HEK293 (cell line): ENCODE measurements around the gene SYNGAP1.

Experiments used
- CTCF ChIA-PET: fragments of 350-600 bp; formaldehyde crosslinking; extraction: SDS; loops from one replicate; lab custom pipeline; 2021; ENCODE audit warnings: antibody characterized with exemption; lab: Yijun Ruan, JAX
- POLR2A ChIA-PET: fragments of 300-600 bp; formaldehyde crosslinking; extraction: SDS; loops from one replicate; lab custom pipeline; 2020; ENCODE audit warnings: antibody characterized with exemption, inconsistent platforms; lab: Yijun Ruan, JAX
- H3K27ac ChIP-seq: fragments of 200-500 bp; sonication (Bioruptor generic); 2 replicates; pipeline ENCODE4 v1.5.1; 2014; ENCODE audit warnings: low read depth, low read length, control low read depth, inconsistent platforms; ENCODE audit errors: extremely low read depth
- H3K36me3 ChIP-seq, 2 experiments: fragments of 200-500 bp in 1 of 2; sonication (Bioruptor generic) in 1 of 2; 1 replicate in 1 of 2; 2 replicates in 1 of 2; pipeline ENCODE4 v1.5.1; 2014 to 2017; ENCODE audit warnings: inconsistent platforms in 2 of 2, low read length in 2 of 2; ENCODE audit not compliant: control insufficient read depth in 2 of 2, insufficient read depth in 1 of 2
- H3K4me1 ChIP-seq: fragments of 200-500 bp; sonication (Bioruptor generic); 2 replicates; pipeline ENCODE4 v1.5.1; 2014; ENCODE audit warnings: mild to moderate bottlenecking, low read length, inconsistent platforms; ENCODE audit not compliant: control insufficient read depth, insufficient read depth
- H3K4me3 ChIP-seq: 2 replicates; pipeline ENCODE4 v1.5.1; 2011; ENCODE audit warnings: low read depth, mild to moderate bottlenecking, control low read depth, low read length, moderate library complexity
- H3K9me3 ChIP-seq: fragments of 200-500 bp; sonication (Bioruptor generic); 2 replicates; pipeline ENCODE4 v1.5.1; 2014; ENCODE audit warnings: low read depth, low read length, inconsistent platforms; ENCODE audit not compliant: control insufficient read depth, insufficient read depth
- BCL6B ChIP-seq: fragments of 450-650 bp; formaldehyde crosslinking; IDR thresholded peaks from 2 replicates; pipeline ENCODE4 v1.5.1; 2017; ENCODE audit warnings: missing biosample characterization, missing genetic modification characterization
- GLI4 ChIP-seq: fragments of 450-650 bp; formaldehyde crosslinking; IDR thresholded peaks from 2 replicates; pipeline ENCODE4 v1.5.1; 2016; ENCODE audit warnings: missing biosample characterization, missing genetic modification characterization
- HOXA7 ChIP-seq: sonication (generic); formaldehyde crosslinking; IDR thresholded peaks from 2 replicates; pipeline ENCODE4 v1.8.1; 2022; ENCODE audit warnings: missing genetic modification reagents, borderline replicate concordance
- MZF1 ChIP-seq: fragments of 450-650 bp; formaldehyde crosslinking; IDR thresholded peaks from 2 replicates; pipeline ENCODE4 v1.5.1; 2017; ENCODE audit warnings: missing biosample characterization, missing genetic modification characterization, borderline replicate concordance
- OVOL3 ChIP-seq: fragments of 450-650 bp; formaldehyde crosslinking; IDR thresholded peaks from 2 replicates; pipeline ENCODE4 v1.5.1; 2016; ENCODE audit warnings: missing biosample characterization, missing genetic modification characterization
- PATZ1 ChIP-seq: fragments of 450-650 bp; formaldehyde crosslinking; IDR thresholded peaks from 2 replicates; pipeline ENCODE4 v1.5.1; 2016; ENCODE audit warnings: missing biosample characterization, missing genetic modification characterization
- SALL2 ChIP-seq: fragments of 450-650 bp; formaldehyde crosslinking; IDR thresholded peaks from 2 replicates; pipeline ENCODE4 v1.5.0; 2017; ENCODE audit warnings: missing biosample characterization, mild to moderate bottlenecking, missing genetic modification characterization, borderline replicate concordance
- WT1 ChIP-seq: fragments of 450-650 bp; formaldehyde crosslinking; IDR thresholded peaks from 2 replicates; pipeline ENCODE4 v1.5.1; 2016; ENCODE audit warnings: missing biosample characterization, missing genetic modification characterization
- ZBTB1 ChIP-seq: fragments of 450-650 bp; formaldehyde crosslinking; IDR thresholded peaks from 2 replicates; pipeline ENCODE4 v1.5.1; 2016; ENCODE audit warnings: missing biosample characterization, missing genetic modification characterization
- ZBTB17 ChIP-seq: fragments of 450-650 bp; formaldehyde crosslinking; IDR thresholded peaks from 2 replicates; pipeline ENCODE4 v1.5.1; 2016; ENCODE audit warnings: missing biosample characterization, missing genetic modification characterization
- ZBTB20 ChIP-seq: fragments of 450-650 bp; formaldehyde crosslinking; IDR thresholded peaks from 2 replicates; pipeline ENCODE4 v1.5.1; 2016; ENCODE audit warnings: missing biosample characterization, missing genetic modification characterization
- ZBTB7A ChIP-seq: fragments of 450-650 bp; formaldehyde crosslinking; IDR thresholded peaks from 2 replicates; pipeline ENCODE4 v1.5.1; 2016; ENCODE audit warnings: low read depth, missing biosample characterization, missing genetic modification characterization
- ZNF112 ChIP-seq: fragments of 450-650 bp; formaldehyde crosslinking; IDR thresholded peaks from 2 replicates; pipeline ENCODE4 v1.5.0; 2017; ENCODE audit warnings: missing biosample characterization, missing genetic modification characterization
- ZNF121 ChIP-seq: fragments of 450-650 bp; formaldehyde crosslinking; IDR thresholded peaks from 2 replicates; pipeline ENCODE4 v1.5.1; 2016; ENCODE audit warnings: missing biosample characterization, missing genetic modification characterization
- ZNF140 ChIP-seq: fragments of 450-650 bp; formaldehyde crosslinking; IDR thresholded peaks from 2 replicates; pipeline ENCODE4 v1.5.1; 2016; ENCODE audit warnings: missing biosample characterization, missing genetic modification characterization
- ZNF157 ChIP-seq: fragments of 450-650 bp; formaldehyde crosslinking; IDR thresholded peaks from 2 replicates; pipeline ENCODE4 v1.5.1; 2016; ENCODE audit warnings: missing biosample characterization, missing genetic modification characterization
- ZNF292 ChIP-seq: fragments of 450-650 bp; formaldehyde crosslinking; IDR thresholded peaks from 2 replicates; pipeline ENCODE4 v1.5.1; 2016; ENCODE audit warnings: low read depth, missing biosample characterization, missing genetic modification characterization, borderline replicate concordance
- ZNF302 ChIP-seq: fragments of 450-650 bp; formaldehyde crosslinking; IDR thresholded peaks from 2 replicates; pipeline ENCODE4 v1.5.1; 2016; ENCODE audit warnings: missing biosample characterization, missing genetic modification characterization, low read depth
- ZNF335 ChIP-seq: fragments of 450-650 bp; formaldehyde crosslinking; conservative IDR thresholded peaks from 2 replicates; pipeline ENCODE4 v1.5.1; 2016; ENCODE audit warnings: missing biosample characterization, missing genetic modification characterization
- ZNF391 ChIP-seq: fragments of 450-650 bp; formaldehyde crosslinking; IDR thresholded peaks from 2 replicates; pipeline ENCODE4 v1.5.1; 2016; ENCODE audit warnings: low read depth, missing biosample characterization, missing genetic modification characterization, borderline replicate concordance
- ZNF398 ChIP-seq: fragments of 450-650 bp; formaldehyde crosslinking; IDR thresholded peaks from 2 replicates; pipeline ENCODE4 v1.5.1; 2017; ENCODE audit warnings: missing biosample characterization, missing genetic modification characterization
- ZNF501 ChIP-seq: fragments of 450-650 bp; formaldehyde crosslinking; IDR thresholded peaks from 2 replicates; pipeline ENCODE4 v1.5.1; 2016; ENCODE audit warnings: missing biosample characterization, missing genetic modification characterization
- ZNF596 ChIP-seq: fragments of 450-650 bp; IDR thresholded peaks from 2 replicates; pipeline ENCODE4 v1.5.0; 2018; ENCODE audit warnings: missing biosample characterization, mild to moderate bottlenecking, missing genetic modification characterization, moderate library complexity
- ZNF623 ChIP-seq: fragments of 450-650 bp; formaldehyde crosslinking; IDR thresholded peaks from 2 replicates; pipeline ENCODE4 v1.5.1; 2016; ENCODE audit warnings: missing biosample characterization, missing genetic modification characterization
- ZNF626 ChIP-seq: fragments of 450-650 bp; sonication (Bioruptor Pico); formaldehyde crosslinking; IDR thresholded peaks from 2 replicates; pipeline ENCODE4 v1.5.1; 2018; ENCODE audit warnings: missing biosample characterization, missing genetic modification characterization, inconsistent platforms
- ZNF707 ChIP-seq: fragments of 450-650 bp; formaldehyde crosslinking; IDR thresholded peaks from 2 replicates; pipeline ENCODE4 v1.5.1; 2016; ENCODE audit warnings: missing biosample characterization, missing genetic modification characterization
- ZSCAN4 ChIP-seq: fragments of 450-650 bp; formaldehyde crosslinking; IDR thresholded peaks from 2 replicates; pipeline ENCODE4 v1.5.1; 2017; ENCODE audit warnings: missing biosample characterization, missing genetic modification characterization

Gene SYNGAP1

GRCh38 chr6:33417128-33417902 lies 2.5 kb upstream of the SYNGAP1 start:
- Histone ChIP-seq H3K4me1 (no peaks in the 10 kb centered on the region), H3K9me3 (no peaks in the 10 kb centered on the region), H3K27ac (peak overlapping the region; percentile 67), H3K4me3 (peak overlapping the region; percentile 40), H3K36me3 (peaks cover 0 to 42% of the 10 kb centered on the region in 2 experiments; a peak in 1 of 3 replicates)
- ChIA-PET POLR2A (interaction anchor here (0.6 to 3.4 kb wide), 7 partner anchors 9 to 445 kb away, joined by 3 to 16 read pairs (median 9); partner anchors contain the start of genes RPS18, VPS52, ZBTB22 and ZBTB9), CTCF (interaction anchor here (0.6 to 1.7 kb wide), 7 partner anchors 9 to 162 kb away, joined by 3 to 7 read pairs (median 3); partner anchors contain the start of gene BAK1)
- no peak for TF ChIP-seq ZNF140
- peak; percentile 2; the same call in 1 of the 2 replicates for TF ChIP-seq ZBTB17 (tag by site-specific recombination)
- TF ChIP-seq PATZ1 (tag by site-specific recombination) = peak; percentile 66
- no peak for TF ChIP-seq OVOL3
- no peak for TF ChIP-seq ZNF302 (tag by site-specific recombination)
- no peak for TF ChIP-seq ZBTB7A
- peak; percentile 72 for TF ChIP-seq ZNF335 (tag by site-specific recombination)
- TF ChIP-seq ZNF626 (tag by site-specific recombination) = no peak
- TF ChIP-seq ZNF112 = no peak
- TF ChIP-seq ZNF398 (tag by site-specific recombination) = peak; percentile 26; the same call in 1 of the 2 replicates
- peak; percentile 35; the same call in 1 of the 2 replicates for TF ChIP-seq BCL6B (tag by site-specific recombination)
- TF ChIP-seq WT1 (tag by site-specific recombination) = 0 out of 2 replicates have a peak, but pooled peaks have one; percentile 5
- TF ChIP-seq ZBTB20 (tag by site-specific recombination) = 0 out of 2 replicates have a peak, but pooled peaks have one; percentile 12
- TF ChIP-seq, all 188 proteins: peak for 7

GRCh38 chr6:33417903-33418689 lies 1.8 kb upstream of the SYNGAP1 start, which contains the start of gene CUTA:
CUTA (minus strand) TSS chr6:33418107; CDS start chr6:33418000, 107 bp downstream.
- Histone ChIP-seq H3K27ac (peak within 1 kb of the TSS; percentile 67), H3K4me3 (peak within 1 kb of the TSS; percentile 46), H3K9me3 (no peaks in the 10 kb centered on the region), H3K4me1 (no peaks in the 10 kb centered on the region), H3K36me3 (peaks cover 0 to 34% of the 10 kb centered on the region in 2 experiments; a peak in 1 of 3 replicates)
- POLR2A ChIA-PET = interaction anchor here (0.5 to 3.4 kb wide), 12 partner anchors 8 to 796 kb away, joined by 3 to 16 read pairs (median 8); partner anchors contain the start of genes B3GALT4, PHF1, RPS18 and VPS52
- CTCF ChIA-PET = interaction anchor here (0.6 to 2.2 kb wide), 13 partner anchors 10 to 284 kb away, joined by 3 to 13 read pairs (median 4); partner anchors contain the start of genes B3GALT4 and BAK1
- peak; percentile 21; the same call in 1 of the 2 replicates for TF ChIP-seq MZF1
- no peak for TF ChIP-seq GLI4 (tag by site-specific recombination)
- TF ChIP-seq ZNF140 = no peak
- TF ChIP-seq ZSCAN4 (tag by site-specific recombination) = no peak
- TF ChIP-seq ZNF292 = no peak
- no peak for TF ChIP-seq ZBTB1
- no peak for TF ChIP-seq HOXA7
- TF ChIP-seq ZNF623 (tag by site-specific recombination) = no peak
- no peak for TF ChIP-seq ZNF391
- TF ChIP-seq ZNF121 (tag by site-specific recombination) = no peak
- TF ChIP-seq ZNF707 (tag by site-specific recombination) = no peak
- TF ChIP-seq SALL2 (tag by site-specific recombination) = no peak
- TF ChIP-seq ZNF596 = no peak
- no peak; the same call in 1 of the 2 replicates for TF ChIP-seq ZNF501
- TF ChIP-seq ZNF157 = no peak
